Osteocyte (in vitro differentiated cells): ENCODE data around the gene ARMC10. TPM values are rescaled to one million over a fixed set of nuclear protein-coding genes. Genes with fewer than 3 reads are reported as not detected.

Experiments
- DNase-seq: peaks from one replicate; pipeline ENCODE4 v3.0.0; 2021; ENCODE audit warnings: mixed read lengths; ENCODE audit not compliant: unreplicated experiment; ENCODE audit errors: extremely low spot score
- H3K27ac Mint-ChIP-seq: one replicate; pipeline ENCODE4 v1.8.0; 2021; ENCODE audit warnings: mild to moderate bottlenecking, mixed read lengths; ENCODE audit not compliant: unreplicated experiment
- H3K27me3 Mint-ChIP-seq: one replicate; pipeline ENCODE4 v1.8.0; 2021; ENCODE audit warnings: mixed read lengths; ENCODE audit not compliant: unreplicated experiment
- H3K36me3 Mint-ChIP-seq: one replicate; pipeline ENCODE4 v1.8.0; 2021; ENCODE audit warnings: mixed read lengths; ENCODE audit not compliant: unreplicated experiment
- H3K4me1 Mint-ChIP-seq: one replicate; pipeline ENCODE4 v1.8.0; 2021; ENCODE audit warnings: mixed read lengths; ENCODE audit not compliant: unreplicated experiment
- H3K4me3 Mint-ChIP-seq: one replicate; pipeline ENCODE4 v1.8.0; 2021; ENCODE audit warnings: mild to moderate bottlenecking, moderate library complexity, mixed read lengths; ENCODE audit not compliant: unreplicated experiment
- H3K9me3 Mint-ChIP-seq: one replicate; pipeline ENCODE4 v1.8.0; 2021; ENCODE audit warnings: mixed read lengths; ENCODE audit not compliant: unreplicated experiment
- CTCF ChIP-seq: fragments of 200-600 bp; sonication (generic); IDR thresholded peaks from 2 replicates; pipeline ENCODE4 v1.5.0; 2021; ENCODE audit warnings: antibody characterized with exemption, mild to moderate bottlenecking, moderate library complexity
- total RNA-seq: library from RNA; stranded (reverse); gene quantifications from 2 replicates; pipeline ENCODE4 v1.2.1, GENCODE V29; 2021

The ARMC10 gene
- total RNA-seq, 1 donor from 2014 or later = 29.3 TPM

- Mint-ChIP-seq H3K4me3 (no peak overlapping the region), H3K9me3 (no peaks in the 10 kb centered on the region), H3K27ac (no peak overlapping the region), H3K36me3 (no peaks in the 10 kb centered on the region), H3K27me3 (no peaks in the 10 kb centered on the region), H3K4me1 (no peaks in the 10 kb centered on the region)
- DNase-seq = no peak
- no peak for TF ChIP-seq CTCF
These were observed 16.8 kb upstream of the ARMC10 start for GRCh38 chr7:103058122-103058521.

GRCh38 chr7:103059471-103059870 is 15.5 kb upstream of the ARMC10 start:
- DNase-seq = no peak
- no peaks in the 10 kb centered on the region for H3K27me3 Mint-ChIP-seq
- H3K4me1 Mint-ChIP-seq = no peaks in the 10 kb centered on the region
- H3K36me3 Mint-ChIP-seq = no peaks in the 10 kb centered on the region
- TF ChIP-seq CTCF = no peak
- no peaks in the 10 kb centered on the region for H3K9me3 Mint-ChIP-seq
- H3K4me3 Mint-ChIP-seq = no peak overlapping the region
- H3K27ac Mint-ChIP-seq = no peak overlapping the region

- no peaks in the 10 kb centered on the region for H3K27me3 Mint-ChIP-seq
- H3K27ac Mint-ChIP-seq = no peak overlapping the region
- TF ChIP-seq CTCF = no peak
- no peaks in the 10 kb centered on the region for H3K9me3 Mint-ChIP-seq
- DNase-seq = no peak
- no peaks in the 10 kb centered on the region for H3K36me3 Mint-ChIP-seq
- H3K4me3 Mint-ChIP-seq = no peak overlapping the region
- no peaks in the 10 kb centered on the region for H3K4me1 Mint-ChIP-seq
These were observed 11.0 kb upstream of the ARMC10 start for GRCh38 chr7:103063895-103064294.

- H3K4me3 Mint-ChIP-seq = no peak overlapping the region
- no peaks in the 10 kb centered on the region for H3K36me3 Mint-ChIP-seq
- no peak overlapping the region for H3K27ac Mint-ChIP-seq
- peak; percentile 44 for TF ChIP-seq CTCF
- H3K9me3 Mint-ChIP-seq = no peaks in the 10 kb centered on the region
- DNase-seq = no peak
- no peaks in the 10 kb centered on the region for H3K4me1 Mint-ChIP-seq
- no peaks in the 10 kb centered on the region for H3K27me3 Mint-ChIP-seq
These were observed 9.3 kb upstream of the ARMC10 start for GRCh38 chr7:103065667-103066066.

GRCh38 chr7:103068414-103069403 is 6.2 kb upstream of the ARMC10 start:
- Mint-ChIP-seq H3K27ac (no peak overlapping the region), H3K36me3 (no peaks in the 10 kb centered on the region), H3K9me3 (no peaks in the 10 kb centered on the region), H3K27me3 (no peaks in the 10 kb centered on the region), H3K4me3 (no peak overlapping the region), H3K4me1 (peaks cover under 1% of the 10 kb centered on the region)
- no peak for TF ChIP-seq CTCF
- DNase-seq = no peak
